Neuronal stem cell (in vitro differentiated cells): ENCODE data around the gene JAGN1.

Experiments used
- DNase-seq: peaks from one replicate; pipeline ENCODE4 v3.0.0-alpha.2; 2013; ENCODE audit warnings: low spot score
- H2AFZ ChIP-seq: one replicate; pipeline ENCODE4 v1.6.1; 2013; ENCODE audit warnings: mild to moderate bottlenecking, low read length, inconsistent platforms
- H2AK5ac ChIP-seq: 2 replicates; pipeline ENCODE4 v1.6.1; 2013; ENCODE audit warnings: low read depth, mild to moderate bottlenecking, inconsistent platforms, low read length, moderate library complexity, mixed read lengths
- H2BK120ac ChIP-seq: 2 replicates; pipeline ENCODE4 v1.6.1; 2013; ENCODE audit warnings: low read depth, mild to moderate bottlenecking, inconsistent platforms, low read length, moderate library complexity, mixed read lengths
- H2BK12ac ChIP-seq: one replicate; pipeline ENCODE4 v1.6.1; 2013; ENCODE audit warnings: low read length, inconsistent platforms
- H2BK15ac ChIP-seq: 2 replicates; pipeline ENCODE4 v1.6.1; 2013; ENCODE audit warnings: mild to moderate bottlenecking, low read length, inconsistent platforms, mixed read lengths
- H2BK5ac ChIP-seq: one replicate; pipeline ENCODE4 v1.6.1; 2013; ENCODE audit warnings: inconsistent platforms, mild to moderate bottlenecking, low read length, moderate library complexity
- H3K14ac ChIP-seq: one replicate; pipeline ENCODE4 v1.6.1; 2013; ENCODE audit warnings: low read length, inconsistent platforms
- H3K18ac ChIP-seq: 2 replicates; pipeline ENCODE4 v1.6.1; 2013; ENCODE audit warnings: low read length, inconsistent platforms
- H3K23ac ChIP-seq: 2 replicates; pipeline ENCODE4 v1.6.1; 2013; ENCODE audit warnings: low read depth, mild to moderate bottlenecking, mixed read lengths, low read length, inconsistent platforms; ENCODE audit not compliant: poor library complexity
- H3K27ac ChIP-seq: replicated peaks from 3 replicates; pipeline ENCODE4 v1.5.1; 2013; ENCODE audit warnings: low read length, inconsistent platforms
- H3K27me3 ChIP-seq, 3 experiments: 2 replicates each; pipeline ENCODE4 v1.6.1; 2013; ENCODE audit warnings: low read length in 3 of 3, mild to moderate bottlenecking in 2 of 3, inconsistent platforms in 1 of 3, low read depth in 1 of 3, mixed read lengths in 1 of 3, moderate library complexity in 1 of 3; ENCODE audit not compliant: control insufficient read depth in 3 of 3, insufficient read depth in 3 of 3
- H3K36me3 ChIP-seq, 2 donors: replicated peaks in 1 of 2; 2 replicates each; pipeline ENCODE4 v1.6.1; 2013; ENCODE audit warnings: low read length in 2 of 2; ENCODE audit not compliant: control insufficient read depth in 2 of 2, insufficient read depth in 2 of 2
- H3K4ac ChIP-seq: 2 replicates; pipeline ENCODE4 v1.6.1; 2013; ENCODE audit warnings: inconsistent platforms, mild to moderate bottlenecking, low read length, moderate library complexity
- H3K4me1 ChIP-seq, 2 donors: 1 replicate in 1 of 2; 2 replicates in 1 of 2; pipeline ENCODE4 v1.6.1; 2013; ENCODE audit warnings: low read length in 2 of 2, low read depth in 1 of 2; ENCODE audit not compliant: control insufficient read depth in 2 of 2, insufficient read depth in 1 of 2
- H3K4me2 ChIP-seq: one replicate; pipeline ENCODE4 v1.6.1; 2013; ENCODE audit warnings: mild to moderate bottlenecking, low read length, inconsistent platforms; ENCODE audit not compliant: insufficient read depth, poor library complexity, severe bottlenecking
- H3K4me3 ChIP-seq, 2 donors: 2 replicates each; pipeline ENCODE4 v1.5.1; 2013; ENCODE audit warnings: low read length in 2 of 2, mild to moderate bottlenecking in 2 of 2, inconsistent platforms in 1 of 2, moderate library complexity in 1 of 2
- H3K79me1 ChIP-seq: one replicate; pipeline ENCODE4 v1.6.1; 2013; ENCODE audit warnings: low read depth, mild to moderate bottlenecking, inconsistent platforms, low read length, moderate library complexity
- H3K9ac ChIP-seq: one replicate; pipeline ENCODE4 v1.6.1; 2013; ENCODE audit warnings: mild to moderate bottlenecking, low read depth, low read length, inconsistent platforms; ENCODE audit not compliant: poor library complexity
- H3K9me3 ChIP-seq, 2 donors: replicated peaks in 1 of 2; 2 replicates each; pipeline versions ENCODE3 to v1.6.1; 2013; ENCODE audit warnings: low read length in 2 of 2, mild to moderate bottlenecking in 2 of 2, inconsistent platforms in 1 of 2, low read depth in 1 of 2, mixed read lengths in 1 of 2, moderate library complexity in 1 of 2; ENCODE audit not compliant: control insufficient read depth in 2 of 2, insufficient read depth in 1 of 2
- H4K8ac ChIP-seq: one replicate; pipeline ENCODE4 v1.6.1; 2013; ENCODE audit warnings: low read depth, mild to moderate bottlenecking, inconsistent platforms, low read length, moderate library complexity
- H4K91ac ChIP-seq: one replicate; pipeline ENCODE4 v1.6.1; 2013; ENCODE audit warnings: low read length, low read depth, mild to moderate bottlenecking, inconsistent platforms; ENCODE audit not compliant: poor library complexity
- WGBS, 2 donors: extraction: QIAGEN DNeasy Blood & Tissue Kit; methylation state at CpG; one replicate each; pipeline ENCODE4 v1.1.7; 2013; ENCODE audit warnings: missing lambda C conversion rate in 2 of 2, mixed read lengths in 1 of 2; ENCODE audit not compliant: insufficient read length in 2 of 2, insufficient replicate concordance in 1 of 2; ENCODE audit errors: extremely low coverage in 2 of 2; 5-methylcytosine and 5-hydroxymethylcytosine counted together

JAGN1 gene

GRCh38 chr3:9862391-9863057 is 27.9 kb upstream of the JAGN1 start:
- H3K4me1 ChIP-seq, result peaks cover 0 to 7% of the 10 kb centered on the region in 2 donors
- H3K4me3 ChIP-seq, result peak overlapping the region in 1 of 2 donors; percentile 57
- no peak overlapping the region for H3K9ac ChIP-seq
- H2BK12ac ChIP-seq, result peak overlapping the region; percentile 22
- peaks cover 0 to 12% (median 8%) of the 10 kb centered on the region in 3 experiments for H3K27me3 ChIP-seq
- H3K23ac ChIP-seq, result peak overlapping the region; percentile 95
- peak overlapping the region; percentile 67 for H2AFZ ChIP-seq
- peak; percentile 40 for DNase-seq
- peak overlapping the region; percentile 97 for H3K18ac ChIP-seq
- no peak overlapping the region for H3K27ac ChIP-seq
- H3K79me1 ChIP-seq, result no peaks in the 10 kb centered on the region
- H2AK5ac ChIP-seq, result peak overlapping the region; percentile 88
- peak overlapping the region; percentile 75 for H2BK5ac ChIP-seq
- no peak overlapping the region for H4K8ac ChIP-seq
- peak overlapping the region; percentile 60 for H3K4me2 ChIP-seq
- H2BK15ac ChIP-seq, result peak overlapping the region; percentile 85
- H3K14ac ChIP-seq, result peak overlapping the region; percentile 17
- H2BK120ac ChIP-seq, result peak overlapping the region; percentile 72
- peak overlapping the region; percentile 76 for H3K4ac ChIP-seq
- WGBS, 2 donors, result no CpG with 5 or more reads among the region's 45 CpGs
- H3K36me3 ChIP-seq, result no peaks in the 10 kb centered on the region
- H4K91ac ChIP-seq, result no peak overlapping the region
- no peaks in the 10 kb centered on the region for H3K9me3 ChIP-seq

GRCh38 chr3:9863058-9863772 is 27.2 kb upstream of the JAGN1 start:
- Histone ChIP-seq H3K4me2 (peak overlapping the region; percentile 60), H3K27ac (no peak overlapping the region), H2BK12ac (no peak overlapping the region), H2AK5ac (peak overlapping the region; percentile 88), H3K4me1 (peaks cover 0 to 7% of the 10 kb centered on the region in 2 donors), H3K79me1 (no peaks in the 10 kb centered on the region), H3K36me3 (no peaks in the 10 kb centered on the region), H3K9me3 (no peaks in the 10 kb centered on the region), H2AFZ (peak overlapping the region; percentile 67), H2BK15ac (peak overlapping the region; percentile 85), H3K4me3 (peak overlapping the region in 1 of 2 donors; percentile 57), H2BK120ac (no peak overlapping the region), H3K14ac (no peak overlapping the region), H2BK5ac (no peak overlapping the region), H3K18ac (peak overlapping the region; percentile 87), H4K8ac (no peak overlapping the region), H3K4ac (no peak overlapping the region), H3K27me3 (peaks cover 0 to 12% (median 8%) of the 10 kb centered on the region in 3 experiments), H3K9ac (no peak overlapping the region), H4K91ac (no peak overlapping the region), H3K23ac (no peak overlapping the region)
- no CpG with 5 or more reads among the region's 22 CpGs for WGBS, 2 donors
- no peak for DNase-seq

GRCh38 chr3:9864200-9864927 is 26.0 kb upstream of the JAGN1 start:
- H3K4me1 ChIP-seq, result peaks cover 0 to 7% of the 10 kb centered on the region in 2 donors
- H3K14ac ChIP-seq, result no peak overlapping the region
- H4K8ac ChIP-seq, result no peak overlapping the region
- H2BK15ac ChIP-seq, result no peak overlapping the region
- no peak overlapping the region for H3K9ac ChIP-seq
- H3K23ac ChIP-seq, result no peak overlapping the region
- H2BK5ac ChIP-seq, result no peak overlapping the region
- no peaks in the 10 kb centered on the region for H3K9me3 ChIP-seq
- no peak overlapping the region for H4K91ac ChIP-seq
- H2BK120ac ChIP-seq, result no peak overlapping the region
- no peaks in the 10 kb centered on the region for H3K79me1 ChIP-seq
- H3K18ac ChIP-seq, result no peak overlapping the region
- DNase-seq, result no peak
- H2BK12ac ChIP-seq, result no peak overlapping the region
- no peak overlapping the region for H2AK5ac ChIP-seq
- H3K4me2 ChIP-seq, result no peak overlapping the region
- H3K27me3 ChIP-seq, result peaks cover 0 to 12% (median 8%) of the 10 kb centered on the region in 3 experiments
- H2AFZ ChIP-seq, result peak overlapping the region; percentile 86
- no peaks in the 10 kb centered on the region for H3K36me3 ChIP-seq
- no CpG with 5 or more reads among the region's 16 CpGs for WGBS, 2 donors
- no peak overlapping the region for H3K4me3 ChIP-seq
- H3K27ac ChIP-seq, result no peak overlapping the region
- no peak overlapping the region for H3K4ac ChIP-seq
